ENCODE results near the gene SERPINA1. TPM values are rescaled to one million over a fixed set of nuclear protein-coding genes. Genes with fewer than 3 reads are reported as not detected.

The SERPINA1 gene
- total RNA-seq, 1 experiment from 2014 or later = not detected

DNA sequence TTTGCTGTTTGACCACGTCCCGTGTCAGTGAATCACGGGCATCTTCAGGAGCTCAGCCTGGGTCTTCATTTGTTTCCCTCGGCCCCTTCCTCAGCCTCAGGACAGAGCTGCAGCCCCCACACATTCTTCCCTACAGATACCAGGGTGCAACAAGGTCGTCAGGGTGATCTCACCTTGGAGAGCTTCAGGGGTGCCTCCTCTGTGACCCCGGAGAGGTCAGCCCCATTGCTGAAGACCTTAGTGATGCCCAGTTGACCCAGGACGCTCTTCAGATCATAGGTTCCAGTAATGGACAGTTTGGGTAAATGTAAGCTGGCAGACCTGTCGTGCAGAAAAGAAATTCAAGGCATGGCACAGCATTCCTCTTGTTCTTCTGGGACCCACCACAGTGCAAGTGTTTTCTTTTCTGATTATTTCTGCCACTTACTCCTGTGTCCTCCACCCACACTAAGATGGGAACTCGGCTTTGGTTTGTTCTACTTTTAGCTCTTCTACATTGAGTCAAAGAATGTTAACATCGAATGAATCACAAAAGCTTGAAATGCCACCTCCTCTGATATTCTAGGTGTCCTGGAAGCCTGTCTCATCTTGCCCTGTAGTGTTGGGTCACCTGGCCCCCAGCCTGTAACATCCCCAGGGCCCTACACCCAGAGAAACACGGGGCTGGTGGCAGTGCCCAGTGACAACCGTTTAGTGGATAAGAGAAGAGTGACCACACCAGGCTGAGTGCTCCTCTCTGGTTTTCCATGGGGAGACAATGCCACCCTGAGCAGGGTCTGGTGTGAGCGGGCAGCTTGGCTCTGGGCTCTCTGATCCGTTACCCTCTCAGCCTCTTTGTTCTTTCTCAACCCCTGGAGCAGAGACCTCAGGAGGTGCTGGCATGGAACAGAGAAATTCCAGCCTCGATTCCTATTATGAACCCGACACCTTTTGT, 8.8 kb downstream of the SERPINA1 start:
- Mint-ChIP-seq H3K4me3 (no peak overlapping the region), H3K4me1 (peaks cover 48 to 61% of the 10 kb centered on the region in 2 experiments), H3K9me3 (no peaks in the 10 kb centered on the region), H3K27me3 (ENCODE audit: low read depth) (peaks cover 18% of the 10 kb centered on the region), H3K27ac (no peak overlapping the region), H3K36me3 (ENCODE audit: insufficient read depth in 1 of 3, low read depth in 3 of 3) (no peaks in the 10 kb centered on the region)
- Histone ChIP-seq H3K56ac (ENCODE audit: insufficient read length, low read depth, low read length) (no peak overlapping the region), H3K79me1 (ENCODE audit: insufficient read depth, low read depth, low read length, poor library complexity, severe bottlenecking) (no peaks in the 10 kb centered on the region), H2BK15ac (ENCODE audit: low read depth, low read length) (no peak overlapping the region), H3T11ph (ENCODE audit: low read length) (no peak overlapping the region), H2AFZ (ENCODE audit: low read length) (no peak overlapping the region), H3K9ac (ENCODE audit: extremely low read depth, insufficient read length, low read length) (no peak overlapping the region), H3K23ac (ENCODE audit: insufficient read length, low read depth, low read length) (no peak overlapping the region), H3K79me2 (ENCODE audit: insufficient read depth, low read length) (no peaks in the 10 kb centered on the region), H3K18ac (ENCODE audit: insufficient read length, low read depth, low read length) (no peak overlapping the region), H3K27me3 (ENCODE audit: insufficient read depth, low read length) (no peaks in the 10 kb centered on the region), H3K4me2 (ENCODE audit: insufficient read depth, insufficient read length, low read length) (no peak overlapping the region), H4K8ac (replicated peaks; ENCODE audit: insufficient read length, low read depth, low read length) (no peak overlapping the region), H4K5ac (ENCODE audit: insufficient read length, low read depth, low read length) (no peak overlapping the region), H3K23me2 (ENCODE audit: insufficient read length, low read depth, low read length, poor library complexity, severe bottlenecking) (no peaks in the 10 kb centered on the region), H3K27ac (ENCODE audit: insufficient read length, low read depth, low read length) (no peak overlapping the region), H3K4me1 (ENCODE audit: insufficient read depth, low read length) (peaks cover 12% of the 10 kb centered on the region; the same call in 1 of the 2 replicates), H2BK12ac (ENCODE audit: insufficient read length, low read depth, low read length) (no peak overlapping the region), H2BK120ac (ENCODE audit: low read depth, low read length, poor library complexity, severe bottlenecking) (no peak overlapping the region), H3K4ac (ENCODE audit: low read depth, low read length) (no peak overlapping the region), H3K9me3 (ENCODE audit: control insufficient read depth, low read depth, low read length) (no peaks in the 10 kb centered on the region), H2AK5ac (ENCODE audit: insufficient read length, low read length) (no peak overlapping the region), H2BK5ac (ENCODE audit: insufficient read length, low read length) (no peak overlapping the region), H4K91ac (ENCODE audit: insufficient read length, low read depth, low read length) (no peak overlapping the region), H2BK20ac (ENCODE audit: low read depth, low read length, poor library complexity, severe bottlenecking) (no peak overlapping the region), H3K14ac (ENCODE audit: insufficient read depth, low read length) (no peak overlapping the region; the same call in 1 of the 2 replicates), H4K20me1 (ENCODE audit: control insufficient read depth, insufficient read depth, insufficient read length) (no peaks in the 10 kb centered on the region)
- no peak for DNase-seq
- TF ChIP-seq, protein P1, sequence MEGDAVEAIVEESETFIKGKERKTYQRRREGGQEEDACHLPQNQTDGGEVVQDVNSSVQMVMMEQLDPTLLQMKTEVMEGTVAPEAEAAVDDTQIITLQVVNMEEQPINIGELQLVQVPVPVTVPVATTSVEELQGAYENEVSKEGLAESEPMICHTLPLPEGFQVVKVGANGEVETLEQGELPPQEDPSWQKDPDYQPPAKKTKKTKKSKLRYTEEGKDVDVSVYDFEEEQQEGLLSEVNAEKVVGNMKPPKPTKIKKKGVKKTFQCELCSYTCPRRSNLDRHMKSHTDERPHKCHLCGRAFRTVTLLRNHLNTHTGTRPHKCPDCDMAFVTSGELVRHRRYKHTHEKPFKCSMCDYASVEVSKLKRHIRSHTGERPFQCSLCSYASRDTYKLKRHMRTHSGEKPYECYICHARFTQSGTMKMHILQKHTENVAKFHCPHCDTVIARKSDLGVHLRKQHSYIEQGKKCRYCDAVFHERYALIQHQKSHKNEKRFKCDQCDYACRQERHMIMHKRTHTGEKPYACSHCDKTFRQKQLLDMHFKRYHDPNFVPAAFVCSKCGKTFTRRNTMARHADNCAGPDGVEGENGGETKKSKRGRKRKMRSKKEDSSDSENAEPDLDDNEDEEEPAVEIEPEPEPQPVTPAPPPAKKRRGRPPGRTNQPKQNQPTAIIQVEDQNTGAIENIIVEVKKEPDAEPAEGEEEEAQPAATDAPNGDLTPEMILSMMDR (conservative IDR thresholded peaks at IDR 0.05) = no peak
- WGBS (ENCODE audit: extremely low coverage, insufficient read length, low lambda C conversion rate) = no CpG with 5 or more reads among the region's 16 CpGs

Data from H9 (cell line).